Activated CD8-positive, alpha-beta T cell treated with anti-CD3 and anti-CD28 coated beads, Interleukin-2, amount 10 ng/mL, durations not matched to agents 7 days and 5 days (primary cell): ENCODE measurements around the gene MAGEF1. TPM values are rescaled to one million over a fixed set of nuclear protein-coding genes. Genes with fewer than 3 reads are reported as not detected.

Source experiments
- ATAC-seq: fragments of 150-1000 bp; cut with Tn5 transposase; one replicate; pipeline ENCODE4 v1.10.0; 2021; ENCODE audit warnings: moderate library complexity
- CTCF ChIA-PET: fragments of 350-600 bp; sonication (Branson Sonifier 250); formaldehyde crosslinking; loops from one replicate; lab custom pipeline; 2021; ENCODE audit warnings: antibody characterized with exemption; lab: Charles Lee
- POLR2A ChIA-PET: fragments of 350-600 bp; sonication (Branson Sonifier 250); formaldehyde crosslinking; loops from one replicate; lab custom pipeline; 2021; ENCODE audit warnings: antibody characterized with exemption; lab: Charles Lee
- DNase-seq: peaks from one replicate; pipeline ENCODE4 v3.0.0-alpha.2; 2020
- H3K27ac Mint-ChIP-seq: one replicate; pipeline ENCODE4 v1.8.0; 2021; ENCODE audit warnings: mild to moderate bottlenecking, mixed read lengths
- H3K27me3 Mint-ChIP-seq: one replicate; pipeline ENCODE4 v1.8.0; 2021; ENCODE audit warnings: low read depth, mixed read lengths
- H3K36me3 Mint-ChIP-seq: one replicate; pipeline ENCODE4 v1.8.0; 2021; ENCODE audit warnings: low read depth, mixed read lengths
- H3K4me1 Mint-ChIP-seq: one replicate; pipeline ENCODE4 v1.8.0; 2021; ENCODE audit warnings: low read depth, mixed read lengths
- H3K4me3 Mint-ChIP-seq: one replicate; pipeline ENCODE4 v1.8.0; 2021; ENCODE audit warnings: mild to moderate bottlenecking, mixed read lengths
- H3K9me3 Mint-ChIP-seq: one replicate; pipeline ENCODE4 v1.8.0; 2022; ENCODE audit warnings: mixed read lengths; ENCODE audit not compliant: insufficient read depth
- total RNA-seq, 2 experiments: library from RNA; stranded (reverse); gene quantifications; one replicate each; pipeline ENCODE4 v1.2.3, GENCODE V29; 2021

The MAGEF1 gene
- total RNA-seq, 2 experiments from 2014 or later: 2.0 to 2.1 TPM

- Mint-ChIP-seq H3K36me3 (no peaks in the 10 kb centered on the region), H3K27me3 (peaks cover 21% of the 10 kb centered on the region), H3K4me1 (peaks cover 10% of the 10 kb centered on the region), H3K4me3 (no peak overlapping the region), H3K27ac (no peak overlapping the region), H3K9me3 (no peaks in the 10 kb centered on the region)
- no peak for ATAC-seq
- no peak for DNase-seq
- ChIA-PET CTCF (interaction anchor here (1.4 to 1.8 kb wide), 2 partner anchors 9 to 156 kb away, joined by 5 to 6 read pairs; partner anchors contain the start of gene EPHB3), POLR2A (no interaction called here)
These were observed 4.9 kb upstream of the MAGEF1 start for GRCh38 chr3:184716622-184717398.

GRCh38 chr3:184715943-184716621, 4.2 kb upstream of the MAGEF1 start:
- no peak overlapping the region for H3K27ac Mint-ChIP-seq
- H3K9me3 Mint-ChIP-seq: no peaks in the 10 kb centered on the region
- H3K36me3 Mint-ChIP-seq: peaks cover 1% of the 10 kb centered on the region
- ATAC-seq (no peak), DNase-seq (no peak)
- POLR2A ChIA-PET: no interaction called here
- H3K4me1 Mint-ChIP-seq: peaks cover 13% of the 10 kb centered on the region
- H3K4me3 Mint-ChIP-seq: no peak overlapping the region
- CTCF ChIA-PET: interaction anchor here (1.4 to 1.8 kb wide), 2 partner anchors 10 to 155 kb away, joined by 5 to 6 read pairs; partner anchors contain the start of gene EPHB3
- peaks cover 21% of the 10 kb centered on the region for H3K27me3 Mint-ChIP-seq

GRCh38 chr3:184713521-184713920, 1.7 kb upstream of the MAGEF1 start:
- POLR2A ChIA-PET: interaction anchor here (1.2 kb wide), 1 partner anchor 189 kb away, joined by 3 read pairs; no protein-coding TSS in a partner anchor
- H3K27me3 Mint-ChIP-seq: peaks cover 20% of the 10 kb centered on the region
- ATAC-seq (no peak), DNase-seq (no peak)
- peaks cover 24% of the 10 kb centered on the region for H3K4me1 Mint-ChIP-seq
- no peak overlapping the region for H3K4me3 Mint-ChIP-seq
- peaks cover 8% of the 10 kb centered on the region for H3K36me3 Mint-ChIP-seq
- no peak overlapping the region for H3K27ac Mint-ChIP-seq
- CTCF ChIA-PET: interaction anchor here (1.4 kb wide), 1 partner anchor 153 kb away, joined by 7 read pairs; the partner anchor contains the start of gene EPHB3
- H3K9me3 Mint-ChIP-seq: no peaks in the 10 kb centered on the region

GRCh38 chr3:184713040-184713355, 1.1 kb upstream of the MAGEF1 start:
- H3K4me3 Mint-ChIP-seq: no peak overlapping the region
- CTCF ChIA-PET: interaction anchor here (1.4 kb wide), 1 partner anchor 152 kb away, joined by 7 read pairs; the partner anchor contains the start of gene EPHB3
- POLR2A ChIA-PET: interaction anchor here (0.6 to 1.2 kb wide), 2 partner anchors 10 to 188 kb away, joined by 3 read pairs; no protein-coding TSS in a partner anchor

DNA sequence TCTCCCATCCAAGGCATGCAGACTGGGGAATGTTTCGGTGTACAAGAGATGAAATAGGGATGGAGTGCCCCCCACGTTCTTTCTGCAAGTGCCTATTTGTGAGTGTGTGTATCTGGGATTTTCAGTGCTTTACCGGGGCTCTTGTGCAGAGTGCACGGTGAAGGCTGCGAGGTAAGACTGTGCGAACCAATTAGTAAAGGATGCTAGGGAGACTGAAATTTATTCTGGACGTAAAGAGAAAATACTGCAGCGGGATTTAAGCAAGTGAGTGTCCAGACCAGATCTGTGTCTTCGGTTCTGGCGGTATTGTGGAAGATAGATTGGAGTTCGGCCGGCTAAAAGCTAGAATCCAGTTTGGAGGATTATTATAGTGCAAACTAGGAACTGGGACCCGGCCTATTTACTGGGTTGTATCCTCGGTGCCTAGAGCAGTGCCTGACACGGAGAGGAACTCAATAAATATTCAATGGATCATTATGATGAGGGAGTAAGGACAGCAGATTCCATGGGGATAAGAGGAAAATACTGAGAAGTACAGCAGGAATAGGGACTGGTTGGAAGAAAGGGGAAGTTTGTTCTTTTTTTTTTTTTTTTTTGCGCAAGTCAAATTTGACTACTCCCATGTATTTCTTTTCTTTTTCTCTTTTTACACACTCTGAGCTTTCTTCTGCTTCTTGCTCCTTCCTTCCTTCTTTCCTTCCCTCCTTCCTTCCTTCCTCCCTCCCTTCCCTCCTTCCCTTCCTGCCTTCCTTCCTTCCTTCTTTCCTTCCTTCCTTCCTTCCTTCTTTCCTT, 580 bp upstream of the MAGEF1 start:
- Mint-ChIP-seq H3K27me3 (peaks cover 20% of the 10 kb centered on the region), H3K27ac (peak overlapping the region; percentile 69), H3K9me3 (no peaks in the 10 kb centered on the region), H3K4me1 (peaks cover 24% of the 10 kb centered on the region), H3K4me3 (peak overlapping the region; percentile 85), H3K36me3 (peaks cover 10% of the 10 kb centered on the region)
- CTCF ChIA-PET: interaction anchor here (1.1 to 1.4 kb wide), 2 partner anchors 15 to 151 kb away, joined by 3 to 7 read pairs; partner anchors contain the start of gene EPHB3
- ATAC-seq (peak; percentile 64), DNase-seq (no peak)
- POLR2A ChIA-PET: interaction anchor here (0.6 to 1.2 kb wide), 2 partner anchors 11 to 13 kb away, joined by 3 to 4 read pairs; no protein-coding TSS in a partner anchor

More at GRCh38 chr3:184713040-184713355, 1.1 kb upstream of the MAGEF1 start:
- Mint-ChIP-seq H3K36me3 (peaks cover 10% of the 10 kb centered on the region), H3K27ac (no peak overlapping the region), H3K4me1 (peaks cover 24% of the 10 kb centered on the region), H3K9me3 (no peaks in the 10 kb centered on the region), H3K27me3 (peaks cover 20% of the 10 kb centered on the region)
- no peak for ATAC-seq
- DNase-seq: no peak

DNA sequence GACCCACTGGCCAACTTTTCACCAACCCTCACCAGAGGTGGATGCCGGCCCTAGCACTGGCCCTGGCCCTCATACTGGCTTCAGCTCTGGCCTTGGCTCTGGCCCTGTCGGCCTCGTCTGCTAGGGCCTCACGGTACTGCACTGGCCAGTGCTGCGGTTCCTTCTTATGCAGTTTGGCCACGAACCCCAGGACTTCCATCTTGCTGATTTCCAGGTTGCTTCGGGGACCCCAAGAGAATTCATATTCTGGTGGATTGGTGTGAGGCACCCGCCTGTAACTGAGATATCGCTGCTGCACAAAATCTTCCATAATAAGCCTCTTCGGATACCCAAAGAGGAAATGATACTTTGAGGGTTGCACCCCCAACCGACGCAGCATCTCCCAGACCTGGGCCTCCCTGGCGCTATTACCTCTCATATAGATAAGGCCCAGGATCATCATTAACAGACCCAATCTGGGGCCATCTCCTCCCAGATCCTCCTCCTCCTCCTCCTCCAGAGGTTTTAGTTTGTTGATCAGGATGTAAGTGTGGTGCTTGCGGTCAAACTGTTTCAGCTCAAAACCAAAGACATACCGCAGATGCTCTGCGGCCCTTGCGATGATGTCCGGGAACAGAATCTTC, 883 bp downstream of the MAGEF1 start:
- H3K9me3 Mint-ChIP-seq: peaks cover 3% of the 10 kb centered on the region
- DNase-seq (peak; percentile 54), ATAC-seq (peak; percentile 47)
- peak overlapping the region; percentile 85 for H3K4me3 Mint-ChIP-seq
- peaks cover 24% of the 10 kb centered on the region for H3K4me1 Mint-ChIP-seq
- ChIA-PET POLR2A (interaction anchor here (0.6 to 1.2 kb wide), 3 partner anchors 14 to 49 kb away, joined by 3 to 4 read pairs (median 3); no protein-coding TSS in a partner anchor), CTCF (interaction anchor here (0.7 to 1.1 kb wide), 2 partner anchors 16 to 199 kb away, joined by 3 read pairs; no protein-coding TSS in a partner anchor)
- H3K27me3 Mint-ChIP-seq: peaks cover 24% of the 10 kb centered on the region
- H3K36me3 Mint-ChIP-seq: peaks cover 12% of the 10 kb centered on the region
- peak overlapping the region; percentile 90 for H3K27ac Mint-ChIP-seq

DNA sequence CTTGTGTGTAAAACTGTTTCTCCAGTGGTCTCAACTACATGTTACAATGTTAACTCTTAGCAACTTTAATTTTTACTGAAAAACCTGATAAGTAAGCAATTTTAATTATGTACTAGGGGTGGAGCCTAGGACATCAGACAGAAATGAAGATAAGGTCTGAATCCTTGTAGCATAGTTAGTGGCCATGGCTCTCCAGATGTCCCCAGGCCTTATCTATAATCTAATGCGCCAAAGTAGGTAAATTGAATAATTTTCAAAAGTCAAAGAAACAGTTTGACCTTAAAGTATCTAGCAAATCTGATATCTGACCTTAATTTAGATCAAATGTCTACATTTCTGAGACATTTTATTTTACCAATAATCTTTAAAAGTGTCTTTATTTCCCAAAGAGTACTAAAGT, 8.2 kb downstream of the MAGEF1 start:
- POLR2A ChIA-PET: no interaction called here
- ATAC-seq (no peak), DNase-seq (no peak)
- Mint-ChIP-seq H3K27ac (no peak overlapping the region), H3K4me1 (no peaks in the 10 kb centered on the region), H3K27me3 (peaks cover 11% of the 10 kb centered on the region), H3K4me3 (no peak overlapping the region), H3K36me3 (peaks cover 4% of the 10 kb centered on the region), H3K9me3 (peaks cover 3% of the 10 kb centered on the region)
- CTCF ChIA-PET: no interaction called here

DNA sequence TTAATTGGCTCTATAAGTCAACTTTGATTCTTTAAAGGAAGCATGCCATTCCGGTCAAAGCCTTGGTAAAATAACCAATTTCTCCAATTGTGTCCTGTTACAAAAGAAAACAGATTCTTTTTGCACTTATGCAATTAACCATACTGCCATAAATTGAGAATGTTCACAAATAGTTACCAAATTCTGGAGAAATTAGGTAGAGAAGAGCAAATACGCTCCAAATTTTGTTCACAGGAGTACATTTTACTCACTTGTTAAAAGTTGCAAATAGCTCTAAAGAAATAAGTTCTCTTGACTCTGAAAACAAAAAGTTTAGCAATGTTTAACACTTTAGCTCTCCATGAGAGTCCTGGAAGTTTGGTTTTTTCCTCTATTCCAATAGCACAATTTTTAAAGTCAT, 11.1 kb downstream of the MAGEF1 start:
- H3K27me3 Mint-ChIP-seq: peaks cover 7% of the 10 kb centered on the region
- H3K4me1 Mint-ChIP-seq: no peaks in the 10 kb centered on the region
- no peak for DNase-seq
- H3K36me3 Mint-ChIP-seq: no peaks in the 10 kb centered on the region
- H3K27ac Mint-ChIP-seq: no peak overlapping the region
- no peak for ATAC-seq
- H3K9me3 Mint-ChIP-seq: no peaks in the 10 kb centered on the region
- ChIA-PET CTCF (no interaction called here), POLR2A (no interaction called here)
- no peak overlapping the region for H3K4me3 Mint-ChIP-seq

GRCh38 chr3:184697845-184698244, 14.0 kb downstream of the MAGEF1 start:
- H3K27me3 Mint-ChIP-seq: peaks cover 13% of the 10 kb centered on the region

DNA sequence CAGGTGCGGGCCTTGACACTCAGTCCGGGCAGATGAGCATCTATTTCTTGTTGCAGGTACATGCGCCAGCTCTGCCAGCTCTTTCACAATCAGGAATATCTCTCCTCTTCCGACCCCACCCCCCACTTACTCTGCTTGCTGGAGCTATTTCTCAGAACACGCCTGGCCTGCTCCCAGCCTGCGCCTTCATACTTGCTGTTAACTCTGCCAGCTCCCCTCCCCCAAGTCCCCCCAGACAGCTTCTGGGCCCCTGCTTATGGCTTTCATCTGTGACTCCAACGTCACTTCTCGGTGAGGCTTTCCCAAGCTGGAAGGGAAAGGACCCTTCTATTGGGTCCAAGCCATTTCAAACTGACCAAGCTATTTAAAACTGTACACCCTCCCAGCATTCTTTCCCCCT, 15.2 kb downstream of the MAGEF1 start:
- Mint-ChIP-seq H3K9me3 (no peaks in the 10 kb centered on the region), H3K36me3 (no peaks in the 10 kb centered on the region), H3K27ac (no peak overlapping the region), H3K4me1 (no peaks in the 10 kb centered on the region), H3K4me3 (no peak overlapping the region), H3K27me3 (peaks cover 13% of the 10 kb centered on the region)
- DNase-seq (no peak), ATAC-seq (no peak)
- CTCF ChIA-PET: no interaction called here
- POLR2A ChIA-PET: interaction anchor here (0.8 kb wide), 1 partner anchor 14 kb away, joined by 3 read pairs; no protein-coding TSS in a partner anchor

More at GRCh38 chr3:184697845-184698244, 14.0 kb downstream of the MAGEF1 start:
- Mint-ChIP-seq H3K4me3 (no peak overlapping the region), H3K4me1 (no peaks in the 10 kb centered on the region), H3K27ac (no peak overlapping the region), H3K9me3 (no peaks in the 10 kb centered on the region), H3K36me3 (no peaks in the 10 kb centered on the region)
- ATAC-seq (no peak), DNase-seq (no peak)
- ChIA-PET POLR2A (no interaction called here), CTCF (no interaction called here)

- no peak overlapping the region for H3K4me3 Mint-ChIP-seq
- POLR2A ChIA-PET: no interaction called here
- no peaks in the 10 kb centered on the region for H3K36me3 Mint-ChIP-seq
- DNase-seq: no peak
- ATAC-seq: no peak
- CTCF ChIA-PET: interaction anchor here (1.6 kb wide), 1 partner anchor 11 kb away, joined by 3 read pairs; no protein-coding TSS in a partner anchor
- no peaks in the 10 kb centered on the region for H3K9me3 Mint-ChIP-seq
- no peak overlapping the region for H3K27ac Mint-ChIP-seq
- peaks cover 18% of the 10 kb centered on the region for H3K27me3 Mint-ChIP-seq
- no peaks in the 10 kb centered on the region for H3K4me1 Mint-ChIP-seq
These were observed 17.1 kb downstream of the MAGEF1 start for GRCh38 chr3:184694716-184695115.
